Fibroblast of pulmonary artery (primary cell): Measurements from ENCODE around the gene SPSB1.

Source experiments
- DNase-seq: peaks from one replicate; pipeline ENCODE4 v3.0.0-alpha.2; 2010; ENCODE audit warnings: low read depth
- H3K4me3 ChIP-seq: replicated peaks from 2 replicates; pipeline ENCODE4 v1.5.1; 2011; ENCODE audit warnings: low read depth, mild to moderate bottlenecking, control low read depth, low read length, moderate library complexity
- CTCF ChIP-seq: IDR thresholded peaks from 2 replicates; pipeline ENCODE4 v1.5.1; 2011; ENCODE audit warnings: mild to moderate bottlenecking, control low read depth, low read length, inconsistent platforms; ENCODE audit errors: missing control alignments

SPSB1 gene

GRCh38 chr1:9315411-9316079, 22.9 kb downstream of the SPSB1 start:
- peak; percentile 60 for DNase-seq
- TF ChIP-seq CTCF = no peak
- H3K4me3 ChIP-seq = no peak overlapping the region

- no peak for TF ChIP-seq CTCF
- no peak for DNase-seq
- H3K4me3 ChIP-seq = no peak overlapping the region
Measured at GRCh38 chr1:9316080-9316444, 23.4 kb downstream of the SPSB1 start.

- H3K4me3 ChIP-seq = no peak overlapping the region
- TF ChIP-seq CTCF = no peak
- no peak for DNase-seq
Measured at GRCh38 chr1:9316512-9316911, 23.8 kb downstream of the SPSB1 start.

DNA sequence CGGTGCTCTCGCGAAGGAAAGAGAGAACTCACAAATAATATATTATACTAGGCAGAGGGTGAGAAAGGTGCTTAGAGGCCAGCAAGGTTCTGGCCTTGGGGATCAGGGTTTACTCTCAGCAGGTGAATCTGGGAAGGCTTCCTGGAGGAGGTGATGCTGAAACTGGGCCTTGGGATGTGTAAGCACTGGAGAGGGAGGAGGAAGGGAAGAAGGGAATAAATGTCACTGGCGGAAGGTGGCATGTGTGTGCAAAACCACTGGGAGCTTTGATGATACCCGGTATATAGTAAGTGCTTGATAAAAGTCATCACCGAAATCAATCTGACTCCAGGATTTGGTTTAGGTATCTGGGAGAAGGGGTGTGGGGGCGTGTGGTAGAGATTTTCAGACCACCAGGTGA, 24.4 kb downstream of the SPSB1 start:
- no peak for DNase-seq
- H3K4me3 ChIP-seq = no peak overlapping the region
- TF ChIP-seq CTCF = no peak

GRCh38 chr1:9317591-9318417, 25.1 kb downstream of the SPSB1 start:
- TF ChIP-seq CTCF = no peak
- peak overlapping the region; percentile 21 for H3K4me3 ChIP-seq
- peak; percentile 80 for DNase-seq

GRCh38 chr1:9319208-9319788, 26.6 kb downstream of the SPSB1 start:
- no peak for TF ChIP-seq CTCF
- H3K4me3 ChIP-seq = no peak overlapping the region
- DNase-seq = no peak
